ENCODE data around the gene OS9.

Gene OS9

GRCh38 chr12:57723630-57723962 is 29.7 kb downstream of the OS9 start:
- DNase-seq (ENCODE audit: low read depth in 2 of 2): no peak

DNA sequence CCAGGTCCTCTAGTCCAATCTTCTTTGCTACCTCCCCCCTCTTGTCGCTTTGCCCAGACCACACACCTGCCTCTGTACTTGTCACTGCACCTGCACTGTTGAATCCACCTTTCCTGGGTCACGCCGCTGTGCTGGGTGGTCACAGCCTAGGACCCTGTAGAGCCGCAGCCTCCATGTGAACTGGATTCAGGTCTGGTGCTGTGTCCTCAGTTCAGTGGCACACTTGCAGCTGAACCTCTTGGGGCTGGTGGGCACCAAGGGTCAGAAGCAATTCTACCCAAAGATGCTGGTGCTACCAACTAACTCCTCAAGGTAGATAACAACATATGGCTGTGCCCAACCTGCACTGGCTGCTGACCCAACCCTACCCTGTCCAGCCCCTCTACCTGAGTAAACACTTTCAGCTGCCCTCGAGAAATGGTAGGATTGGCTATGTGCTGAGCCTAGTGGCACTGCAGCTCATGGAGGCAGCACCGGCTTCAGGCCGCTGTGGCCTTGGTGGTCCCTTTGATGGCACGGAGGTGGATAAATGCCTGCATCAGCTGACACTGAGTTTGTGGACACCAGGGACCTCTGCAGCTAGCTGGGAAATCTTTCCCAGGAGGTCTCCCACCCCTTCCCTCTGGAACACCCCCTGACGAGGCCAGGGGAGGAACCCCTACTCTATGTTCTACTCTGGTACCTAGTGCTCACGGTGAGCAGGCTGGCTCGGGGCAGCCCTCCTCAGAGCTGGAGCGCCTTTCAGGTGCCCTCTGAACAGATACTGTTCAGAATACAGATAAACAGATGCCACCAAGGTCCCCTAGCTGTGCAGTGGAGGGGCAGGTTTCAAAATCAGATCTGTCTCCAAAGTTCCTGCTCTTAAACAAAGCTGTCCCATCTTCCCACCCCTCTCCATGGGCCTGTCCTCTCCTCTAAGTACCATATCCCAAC is 30.3 kb downstream of the OS9 start:
- DNase-seq (ENCODE audit: low read depth in 2 of 2): no peak

DNA sequence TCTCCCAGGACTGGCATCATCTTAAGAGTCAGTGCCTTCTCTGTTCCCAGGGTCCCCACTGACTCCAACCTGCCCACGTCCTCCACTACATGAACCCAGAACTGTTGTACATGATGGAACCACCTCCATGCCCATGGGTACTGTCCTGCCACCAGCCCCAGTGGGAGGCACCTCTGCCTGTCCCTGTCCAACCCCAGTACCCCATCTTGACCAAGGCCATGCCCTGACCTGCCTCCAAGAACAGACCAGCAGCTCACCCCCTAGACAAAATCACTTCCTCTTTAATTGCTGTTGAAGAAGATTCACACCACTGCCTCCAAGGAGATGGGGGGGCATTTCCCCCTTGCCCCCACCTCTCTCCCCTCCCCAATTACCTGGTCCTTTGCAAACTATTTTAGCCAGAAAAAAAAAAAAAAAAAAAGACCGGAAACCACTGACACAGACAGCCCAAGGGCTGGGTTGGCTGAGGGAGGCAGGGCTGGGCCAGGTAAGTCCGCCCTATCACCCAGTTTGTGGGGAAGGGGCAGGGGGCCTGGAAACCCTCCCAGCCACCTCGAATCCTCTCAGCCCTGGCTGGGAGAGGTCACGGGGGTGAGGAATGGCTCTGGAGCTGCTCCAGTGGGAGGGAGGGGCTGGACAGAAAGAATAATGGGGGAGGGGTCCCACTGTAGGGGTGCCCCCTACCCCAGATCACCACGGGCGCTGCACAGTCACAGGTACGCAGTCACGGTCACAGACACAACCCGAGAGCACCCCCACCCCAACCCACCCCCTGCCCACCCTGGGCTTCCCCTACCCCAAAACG is 31.2 kb downstream of the OS9 start:
- DNase-seq (ENCODE audit: low read depth in 2 of 2): no peak

GRCh38 chr12:57725851-57726150 is 31.9 kb downstream of the OS9 start:
- no peak for DNase-seq (ENCODE audit: low read depth in 2 of 2)

DNA sequence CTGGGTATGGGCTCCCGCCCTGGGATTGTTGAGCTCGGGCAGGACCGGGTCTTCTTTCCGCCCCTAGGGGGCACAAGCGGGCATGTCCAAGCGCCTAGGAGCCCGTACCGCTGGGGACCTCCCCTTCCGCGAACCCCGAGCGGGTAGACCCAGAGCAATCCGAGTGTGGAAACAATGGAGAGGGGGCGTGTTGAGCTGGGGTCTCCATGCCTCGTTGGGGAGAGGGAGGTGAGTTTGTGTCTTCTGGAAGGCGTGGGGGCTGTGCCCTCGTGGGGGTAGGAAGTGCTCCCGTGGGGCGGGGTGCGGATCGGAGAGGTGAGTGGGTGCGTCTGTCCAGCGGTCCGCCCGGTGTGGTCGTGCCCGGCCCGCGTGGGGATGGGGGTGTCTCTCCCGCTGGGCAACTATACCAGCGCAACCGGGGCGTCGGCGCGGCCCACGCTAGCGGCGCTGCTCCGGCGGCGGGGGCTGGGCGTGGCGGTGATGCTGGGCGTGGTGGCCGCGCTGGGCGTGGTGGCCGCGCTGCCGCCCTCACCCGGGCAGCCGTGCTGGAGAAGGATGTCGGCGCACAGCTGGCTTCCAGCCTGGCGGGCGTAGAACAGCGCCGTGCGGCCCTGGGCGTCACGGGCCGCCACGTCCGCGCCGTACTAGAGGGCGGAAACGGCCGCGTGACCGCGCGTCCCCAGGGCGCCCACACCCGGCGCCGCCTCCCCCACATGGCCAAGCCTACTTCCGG is 32.4 kb downstream of the OS9 start:
- no peak for DNase-seq (ENCODE audit: low read depth in 2 of 2)

GRCh38 chr12:57726884-57727757 is 33.2 kb downstream of the OS9 start:
- no peak for DNase-seq (ENCODE audit: low read depth in 2 of 2)

- no peak for DNase-seq (ENCODE audit: low read depth in 2 of 2)
Measured at GRCh38 chr12:57727758-57728395, 33.9 kb downstream of the OS9 start.

DNA sequence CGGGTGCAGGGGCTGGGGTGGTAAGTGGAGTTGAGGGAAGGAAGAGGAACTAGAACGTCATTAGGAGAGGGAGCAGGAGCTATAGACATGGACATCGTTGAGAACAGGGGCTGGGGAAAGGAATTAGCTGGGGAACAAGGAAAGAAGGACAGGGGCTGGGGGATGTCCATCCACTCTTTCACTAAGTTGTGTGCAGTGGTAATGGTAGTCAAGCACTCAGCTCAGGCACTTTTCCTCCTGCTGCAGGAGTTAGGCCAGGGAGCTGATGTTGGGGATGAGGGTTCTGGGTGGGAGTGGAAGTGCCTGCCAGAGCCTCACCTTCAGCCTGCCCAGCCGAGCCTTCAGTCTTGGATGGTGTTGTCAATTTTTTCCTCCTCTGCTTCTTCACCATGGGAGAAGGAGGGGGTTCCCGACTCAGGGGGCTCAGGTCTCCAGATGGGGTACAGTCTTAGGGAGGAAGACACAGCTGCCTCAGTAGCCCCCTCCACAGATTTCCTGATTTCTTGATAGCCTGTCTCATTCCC is 35.5 kb downstream of the OS9 start:
- DNase-seq (ENCODE audit: low read depth in 2 of 2): no peak

- no peak for DNase-seq (ENCODE audit: low read depth in 2 of 2)
Measured at GRCh38 chr12:57730336-57731067, 36.6 kb downstream of the OS9 start.

DNA sequence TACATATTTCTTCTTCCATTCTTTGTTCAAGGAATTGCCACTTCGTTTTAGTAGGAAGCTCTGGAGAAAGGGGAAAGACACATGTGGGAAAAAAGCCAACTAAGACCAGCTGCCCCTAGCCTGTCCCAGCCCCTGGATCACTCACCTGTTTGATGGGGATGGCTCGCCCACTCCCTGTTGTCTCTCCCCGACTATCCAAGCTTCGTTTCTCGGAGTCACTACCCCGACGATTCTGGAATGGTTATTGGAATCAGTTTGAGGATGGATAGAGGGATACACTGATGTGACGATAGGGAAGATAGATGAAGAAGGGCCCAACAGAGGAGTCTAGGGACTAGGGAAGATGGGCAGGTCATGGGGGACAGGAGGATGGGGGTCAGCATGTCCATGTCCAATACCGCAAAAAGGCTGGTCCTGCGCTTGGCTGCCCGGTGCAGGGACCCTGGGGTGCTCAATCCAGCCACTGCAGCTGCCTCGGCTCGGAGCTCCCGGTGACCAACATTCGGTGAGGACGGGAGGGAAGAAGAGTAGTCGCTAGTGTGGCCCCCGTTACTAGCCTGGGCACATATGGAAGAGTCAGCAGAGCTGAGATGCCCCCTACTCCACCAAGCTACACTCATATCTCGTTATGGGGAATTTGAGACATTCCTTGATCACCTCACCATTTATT is 37.6 kb downstream of the OS9 start:
- no peak for DNase-seq (ENCODE audit: low read depth in 2 of 2)

GRCh38 chr12:57732270-57732669 is 38.3 kb downstream of the OS9 start:
- DNase-seq (ENCODE audit: low read depth in 2 of 2): no peak

DNA sequence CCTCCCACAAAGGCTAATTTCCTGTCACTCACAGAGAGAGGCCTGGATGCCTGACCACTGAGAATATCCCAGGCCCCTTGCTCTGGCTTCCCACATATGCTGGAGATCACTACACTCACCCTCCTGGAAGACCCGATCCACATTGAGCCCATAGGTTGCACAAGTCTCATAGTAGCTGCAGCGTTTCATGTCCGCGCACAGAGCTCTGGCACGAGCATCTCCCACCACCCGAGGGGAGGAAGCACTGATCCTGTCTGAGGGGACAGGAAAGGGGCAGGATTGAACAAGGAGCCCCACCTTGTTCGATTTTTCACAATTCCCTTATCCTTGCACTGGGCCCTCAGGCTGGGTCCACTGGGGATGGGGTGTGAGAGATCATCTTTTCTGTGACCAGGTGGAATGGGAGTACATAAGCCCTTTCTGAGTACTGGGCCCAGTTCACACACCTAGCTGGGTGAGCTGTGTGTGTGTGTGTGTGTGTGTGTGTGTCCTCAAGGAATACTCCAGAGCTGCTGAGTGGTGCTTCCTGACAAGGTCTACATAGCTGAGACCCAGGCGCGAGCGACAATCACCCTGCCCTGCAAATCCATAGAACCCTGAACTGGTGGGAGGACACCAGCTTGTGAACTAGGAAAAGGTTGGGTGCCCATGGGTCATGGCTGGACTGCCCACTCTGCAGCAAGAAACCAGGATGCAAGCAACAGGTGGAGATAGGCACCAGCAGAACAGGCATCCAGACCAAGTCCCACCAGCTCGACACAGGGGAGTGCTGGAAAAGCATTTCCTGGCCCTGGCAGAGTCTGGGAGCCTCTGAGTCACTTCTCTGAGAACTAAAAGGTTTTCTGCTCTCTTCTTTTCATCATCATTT is 39.0 kb downstream of the OS9 start:
- DNase-seq (ENCODE audit: low read depth in 2 of 2): no peak

DNA sequence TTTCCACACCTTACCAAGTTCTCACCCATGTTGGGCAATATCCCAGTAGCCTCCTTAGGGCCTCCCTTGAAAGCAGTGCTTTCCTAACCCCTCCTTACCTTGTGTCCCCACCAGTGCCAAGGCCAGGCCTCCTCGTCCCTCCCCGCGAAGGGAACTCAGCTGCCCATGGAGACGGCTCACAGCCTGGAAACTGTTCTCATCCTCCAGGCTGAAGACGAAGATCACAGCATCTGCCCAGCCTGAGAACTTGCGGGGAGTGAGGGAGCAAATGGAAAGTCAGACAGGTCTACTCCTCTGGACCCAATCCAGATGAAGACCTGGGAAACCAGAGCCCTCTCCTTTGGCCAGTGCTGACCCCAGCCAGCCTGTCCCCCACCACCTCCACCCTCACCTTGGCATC is 40.0 kb downstream of the OS9 start:
- no peak for DNase-seq (ENCODE audit: low read depth in 2 of 2)

DNA sequence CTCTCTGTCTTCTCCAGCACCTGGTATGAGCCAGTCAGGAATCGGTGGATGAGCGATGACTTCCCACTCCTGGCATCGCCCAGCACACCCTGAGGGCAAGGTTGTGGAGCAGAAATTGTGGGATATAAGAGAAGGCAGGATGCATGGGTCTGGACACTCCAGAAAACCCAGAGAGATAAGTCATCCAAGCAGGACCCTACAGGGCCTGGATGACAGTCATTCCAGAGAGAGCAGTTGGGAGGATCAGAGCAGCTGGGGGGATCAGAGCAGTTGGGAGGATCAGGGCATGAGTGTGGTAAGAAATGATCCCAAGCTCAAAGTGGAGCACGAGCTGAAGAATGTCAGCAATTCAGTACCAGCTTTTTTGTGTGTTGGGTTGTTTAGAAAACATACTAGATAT is 40.7 kb downstream of the OS9 start:
- no peak for DNase-seq (ENCODE audit: low read depth in 2 of 2)

- DNase-seq (ENCODE audit: low read depth in 2 of 2): no peak
Measured at GRCh38 chr12:57735198-57735855, 41.4 kb downstream of the OS9 start.

GRCh38 chr12:57735952-57736740 is 42.2 kb downstream of the OS9 start:
- DNase-seq (ENCODE audit: low read depth in 2 of 2): no peak

GRCh38 chr12:57736741-57737466 is 43.0 kb downstream of the OS9 start:
- DNase-seq (ENCODE audit: low read depth in 2 of 2): no peak
